GM21447 (cell line): Measurements from ENCODE around the gene TPTE.
"Not testable (repeated sequence)": the region's sequence is repeated elsewhere in the genome, so short reads cannot be mapped to it uniquely, and the experiment has no call there.

ENCODE experiments used
- ATAC-seq: cut with Tn5 transposase; IDR thresholded peaks from one replicate; pipeline ENCODE4 v1.9.1; 2021; ENCODE audit not compliant: unreplicated experiment

Gene TPTE

GRCh38 chr21:10616061-10616460 lies 94.7 kb downstream of the TPTE start:
- ATAC-seq, result not testable (repeated sequence)

DNA sequence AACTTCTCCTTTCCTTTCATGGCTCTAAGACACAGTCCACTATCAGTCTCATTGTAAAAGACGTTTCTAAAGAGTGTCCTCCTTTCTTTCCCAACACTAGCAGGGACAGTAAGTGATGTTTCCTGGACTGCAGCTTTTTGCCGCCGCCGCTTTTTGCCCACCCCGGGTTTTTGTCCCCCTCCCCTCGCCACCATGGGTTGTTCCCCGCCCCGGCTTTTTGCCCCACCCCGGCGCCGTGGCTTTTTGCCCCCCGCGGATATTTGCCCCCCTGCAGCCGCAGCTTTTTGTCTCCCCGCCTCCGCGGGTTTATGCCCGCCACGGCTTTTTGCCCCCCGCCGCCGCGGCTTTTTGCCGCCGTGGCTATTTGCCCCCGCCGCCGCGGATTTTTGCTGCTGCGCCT lies 95.2 kb downstream of the TPTE start:
- no peak for ATAC-seq

GRCh38 chr21:10617133-10617752 lies 95.9 kb downstream of the TPTE start:
- ATAC-seq, result not testable (repeated sequence)

DNA sequence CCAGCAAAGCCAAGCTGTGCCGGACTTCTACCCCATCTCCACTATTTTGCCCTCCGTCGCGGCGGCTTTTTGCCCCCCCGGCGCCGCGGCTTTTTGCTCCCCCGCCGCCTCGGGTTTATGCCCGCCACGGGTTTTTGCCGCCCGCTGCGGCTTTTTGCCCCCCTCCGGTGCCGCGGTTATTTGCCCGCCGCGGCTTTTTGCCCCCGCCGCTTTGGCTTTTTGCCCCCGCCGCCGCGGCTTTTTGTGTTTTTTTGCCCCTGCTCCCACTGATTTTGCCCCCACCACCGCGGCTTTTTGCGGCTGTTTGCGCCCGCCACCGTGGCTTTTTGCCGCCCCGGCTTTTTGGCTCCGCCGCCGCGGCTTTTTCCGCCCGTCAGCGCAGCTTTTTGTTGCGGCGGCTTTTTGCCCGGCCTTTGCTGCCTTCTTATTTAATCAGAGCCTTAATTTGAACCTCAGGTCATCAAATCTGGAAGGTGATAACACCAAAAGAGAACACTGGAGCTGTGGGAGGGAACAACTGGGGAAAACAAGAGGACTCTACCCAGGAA lies 106.0 kb downstream of the TPTE start:
- ATAC-seq, result no peak

DNA sequence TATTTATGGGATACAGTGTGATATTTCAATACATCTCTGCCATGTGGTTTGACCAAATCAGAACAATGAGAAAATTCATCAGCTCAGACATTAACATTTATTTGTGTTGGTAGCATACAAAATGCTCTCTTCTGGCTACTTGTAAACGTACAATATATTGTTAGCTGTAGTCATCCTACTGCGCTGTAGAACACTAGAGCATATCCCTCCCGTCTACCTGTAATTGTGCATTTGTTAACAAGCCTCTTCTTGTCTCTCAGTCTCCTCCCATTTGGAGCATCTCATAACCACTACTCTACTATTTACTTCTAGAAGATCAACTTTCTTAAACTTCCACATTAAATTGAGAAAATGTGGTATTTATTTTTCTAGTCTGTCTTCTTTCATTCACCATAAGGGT lies 107.9 kb downstream of the TPTE start:
- ATAC-seq, result not testable (repeated sequence)

GRCh38 chr21:10630829-10631228 lies 109.4 kb downstream of the TPTE start:
- ATAC-seq, result not testable (repeated sequence)

GRCh38 chr21:10631316-10631715 lies 109.9 kb downstream of the TPTE start:
- not testable (repeated sequence) for ATAC-seq

DNA sequence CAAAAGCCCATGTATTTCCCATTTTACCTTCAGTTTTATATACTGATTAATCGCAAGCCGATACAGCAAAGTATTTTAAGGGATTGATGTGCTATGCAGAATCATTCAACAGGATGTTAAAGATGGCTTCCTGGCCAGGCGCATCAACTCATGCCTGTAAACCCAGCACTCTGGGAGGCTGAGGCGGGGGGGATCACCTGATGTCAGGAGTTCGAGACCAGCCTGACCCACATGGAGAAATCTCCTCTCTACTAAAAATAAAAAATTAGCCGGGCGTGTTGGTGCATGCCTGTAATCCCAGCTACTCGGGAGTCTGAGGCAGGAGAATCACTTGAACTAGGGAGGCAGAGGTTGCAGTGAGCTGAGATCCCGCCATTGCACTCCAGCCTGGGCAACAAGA lies 116.8 kb downstream of the TPTE start:
- not testable (repeated sequence) for ATAC-seq

- ATAC-seq, result no peak
These were observed 117.7 kb downstream of the TPTE start for GRCh38 chr21:10639123-10639522.

- not testable (repeated sequence) for ATAC-seq
These were observed 118.4 kb downstream of the TPTE start for GRCh38 chr21:10639746-10640145.

- no peak for ATAC-seq
These were observed 119.1 kb downstream of the TPTE start for GRCh38 chr21:10640446-10640845.

GRCh38 chr21:10641107-10641506 lies 119.7 kb downstream of the TPTE start:
- no peak for ATAC-seq

DNA sequence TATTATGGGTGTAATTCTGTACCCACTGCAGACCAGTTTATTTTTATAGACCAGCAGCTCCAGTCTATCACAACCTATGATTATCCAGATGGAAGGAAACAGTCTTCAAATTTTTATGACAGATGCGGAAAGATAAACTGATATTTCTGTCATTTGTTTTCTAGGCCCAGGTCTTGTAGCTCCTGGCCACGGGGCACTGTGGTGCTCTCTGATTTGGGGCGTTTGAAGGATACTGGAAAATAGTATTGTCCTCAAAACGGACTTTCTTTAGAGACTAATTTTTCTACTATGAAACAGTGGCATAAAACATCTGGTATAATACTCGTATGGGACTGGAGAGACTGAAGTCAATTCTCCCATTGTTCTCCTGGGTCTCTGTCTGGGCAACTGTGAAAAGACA lies 124.3 kb downstream of the TPTE start:
- ATAC-seq, result not testable (repeated sequence)

DNA sequence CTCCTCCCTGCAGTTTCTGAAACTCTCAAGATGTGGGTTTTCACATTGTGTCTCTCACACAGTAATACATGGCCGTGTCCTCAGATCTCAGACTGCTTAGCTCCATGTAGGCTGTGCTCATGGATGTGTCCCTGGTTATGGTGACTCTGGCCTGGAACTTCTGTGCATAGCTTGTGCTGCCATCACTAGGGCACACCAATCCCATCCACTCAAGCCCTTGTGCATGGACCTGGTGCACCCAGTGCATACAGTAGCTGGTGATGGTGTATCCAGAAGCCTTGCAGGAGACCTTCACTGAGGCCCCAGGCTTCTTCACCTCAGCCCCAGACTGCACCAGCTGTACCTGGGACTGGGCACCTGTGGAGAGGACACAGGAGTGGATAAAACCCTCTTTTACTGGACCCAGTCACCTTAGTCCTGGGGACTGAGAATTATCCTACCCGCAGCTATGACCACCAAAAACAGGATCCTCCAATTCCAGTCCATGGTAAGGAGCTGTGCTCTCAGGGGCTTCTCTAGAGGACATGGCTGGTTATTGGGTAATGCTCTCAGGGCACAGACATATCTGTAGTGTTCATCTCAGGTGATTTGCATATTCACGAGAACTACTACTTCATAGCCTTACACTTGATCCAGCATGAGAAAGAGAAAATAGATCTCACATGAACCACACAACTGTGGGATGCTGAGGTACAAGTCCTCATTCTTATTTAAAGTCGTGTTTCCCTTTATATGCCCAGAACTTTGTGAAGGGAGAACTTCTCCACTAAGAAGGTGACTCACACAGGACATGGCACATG lies 128.2 kb downstream of the TPTE start:
- ATAC-seq, result not testable (repeated sequence)

DNA sequence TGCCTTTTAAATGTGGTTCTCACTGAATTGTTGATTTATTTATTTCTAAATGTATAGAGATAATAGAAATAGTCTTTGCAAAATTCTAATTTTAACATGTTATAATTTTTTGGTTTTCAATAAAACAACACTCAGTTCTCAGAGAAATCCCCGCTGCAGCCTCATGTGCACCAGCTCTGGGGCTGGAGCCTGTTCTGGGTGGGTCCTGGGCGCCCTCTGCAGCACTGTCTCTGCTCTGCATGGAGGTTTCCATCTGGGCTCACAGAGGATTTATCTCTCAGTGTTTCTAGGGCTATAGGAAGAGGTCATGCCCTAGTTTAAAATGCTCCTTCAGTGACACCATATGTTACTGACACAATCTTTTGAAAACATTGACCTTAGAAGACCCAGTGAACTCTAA lies 128.9 kb downstream of the TPTE start:
- ATAC-seq, result not testable (repeated sequence)
